ENCODE results near the gene IPO7. TPM values are rescaled to one million over a fixed set of nuclear protein-coding genes. Genes with fewer than 3 reads are reported as not detected.

The IPO7 gene
- total and polyA plus RNA-seq, 2 of the 13 experiments (the other 11 are each of a cell fraction or from before 2014, with no cell fraction given) = 59.4 to 98.4 TPM

DNA sequence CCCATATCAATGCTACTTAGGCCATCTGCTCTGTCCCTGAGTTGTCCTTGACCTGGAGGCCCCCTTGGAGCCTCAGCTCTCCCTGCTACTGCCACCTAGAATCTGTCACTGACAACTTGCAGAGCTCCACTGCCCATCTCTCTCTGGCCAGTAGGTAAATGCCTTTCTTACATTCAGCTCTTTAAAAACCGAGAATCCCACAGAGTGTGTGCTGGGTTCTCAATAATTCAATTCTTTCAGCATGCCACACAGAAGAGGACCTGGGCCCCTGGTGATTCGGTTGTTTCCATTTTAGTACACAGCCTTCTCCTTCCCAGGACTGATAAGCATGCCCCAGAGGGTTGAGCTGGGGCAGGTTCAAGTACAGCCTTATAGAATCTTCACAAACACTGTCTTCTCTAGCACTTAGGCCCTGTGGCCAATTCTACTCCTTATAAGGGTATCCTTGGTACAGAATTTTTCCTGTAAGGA, 22.0 kb upstream of the IPO7 start:
- ChIA-PET CTCF (ENCODE audit: low intra/inter-chr PET ratio, low total read pairs) (no interaction called here), POLR2A (interaction anchor here (0.5 to 4.0 kb wide), 7 partner anchors 9 to 98 kb away, joined by 3 to 59 read pairs (median 6); partner anchors contain the start of genes IPO7, TMEM41B and ZNF143)
- peak overlapping the region in 1 of 3 experiments; percentile 41; a peak in 1 of 6 replicates for H3K4me3 ChIP-seq (replicated peaks in 1 of 3; ENCODE audit: insufficient read depth in 1 of 3, low read depth in 2 of 3, low read length in 3 of 3)
- peaks cover 34% of the 10 kb centered on the region for H3K4me1 ChIP-seq (ENCODE audit: insufficient read depth, low read length)
- H3K9me3 ChIP-seq (ENCODE audit: low read length) = no peaks in the 10 kb centered on the region
- H3K79me2 ChIP-seq (ENCODE audit: insufficient read depth, low read length) = no peaks in the 10 kb centered on the region
- H2AFZ ChIP-seq (ENCODE audit: low read length) = peak overlapping the region; percentile 15
- FAIRE-seq = peak; percentile 81
- H3K27me3 ChIP-seq (ENCODE audit: control insufficient read depth in 1 of 2, insufficient read depth in 2 of 2, low read length in 2 of 2) = no peaks in the 10 kb centered on the region
- intact Hi-C loops (cut with micrococcal nuclease; ENCODE audit: unreplicated experiment) = loop anchor here (5.0 kb wide), 1 partner anchor 45 kb away; no protein-coding TSS in a partner anchor
- H3K9ac ChIP-seq (ENCODE audit: insufficient read depth, low read depth, low read length) = 0 out of 2 replicates have a peak overlapping the region, but pooled peaks have one; percentile 16
- WGBS (ENCODE audit: low lambda C conversion rate) = 22% methylated on average over 2 of the region's 2 CpGs
- H3K27ac ChIP-seq (ENCODE audit: extremely low read length, insufficient read depth, low read length) = peak overlapping the region; percentile 99
- H4K20me1 ChIP-seq (ENCODE audit: insufficient read depth, low read length) = no peaks in the 10 kb centered on the region
- no TSS peak for BruUV-seq (replicated peaks)
- no peaks in the 10 kb centered on the region for H3K36me3 ChIP-seq (replicated peaks in 1 of 2; ENCODE audit: control insufficient read depth in 1 of 2, insufficient read depth in 2 of 2, low read length in 2 of 2)
- ATAC-seq = peak; percentile 52
- peak; percentile 56 for DNase-seq (ENCODE audit: low spot score)
- H3K4me2 ChIP-seq (ENCODE audit: low read depth, low read length) = peak overlapping the region; percentile 53
- in situ Hi-C loops (cut with HindIII; ENCODE audit: extremely low pct_ligation_motif_present, low pct_unique_long_range_greater_than_20kb) = no loop called here
- TF ChIP-seq SMYD3 (CRISPR knock-in tag; IDR thresholded peaks at IDR 0.05) (no peak), ZNF382 (CRISPR knock-in tag; IDR thresholded peaks at IDR 0.05; ENCODE audit: borderline replicate concordance) (no peak), SP140L (CRISPR knock-in tag; IDR thresholded peaks at IDR 0.05; ENCODE audit: borderline replicate concordance) (no peak), GTF3A (CRISPR knock-in tag; conservative IDR thresholded peaks at IDR 0.05) (no peak), ZNF326 (CRISPR knock-in tag; IDR thresholded peaks at IDR 0.05; ENCODE audit: borderline replicate concordance) (no peak), ZNF510 (CRISPR knock-in tag; IDR thresholded peaks at IDR 0.05; ENCODE audit: low read depth) (no peak), TCF7 (IDR thresholded peaks at IDR 0.05; ENCODE audit: low read depth) (no peak; the same call in 1 of the 2 replicates), IRF2 (CRISPR knock-in tag; IDR thresholded peaks at IDR 0.05) (no peak), ZFP37 (CRISPR knock-in tag; IDR thresholded peaks at IDR 0.05; ENCODE audit: borderline replicate concordance) (no peak), ZNF841 (CRISPR knock-in tag; IDR thresholded peaks at IDR 0.05; ENCODE audit: borderline replicate concordance) (no peak), ZSCAN25 (CRISPR knock-in tag; IDR thresholded peaks at IDR 0.05) (no peak), NFKBIZ (CRISPR knock-in tag; IDR thresholded peaks at IDR 0.05) (no peak), ZNF143 (CRISPR knock-in tag; IDR thresholded peaks at IDR 0.05) (no peak), RXRA (CRISPR knock-in tag; IDR thresholded peaks at IDR 0.05) (peak; percentile 68; the same call in 1 of the 2 replicates), SMC3 (IDR thresholded peaks at IDR 0.05; ENCODE audit: low read length) (peak; percentile 12; the same call in 1 of the 2 replicates), CENPT (CRISPR knock-in tag; IDR thresholded peaks at IDR 0.05; ENCODE audit: low read depth) (no peak), GATAD1 (CRISPR knock-in tag; IDR thresholded peaks at IDR 0.05) (no peak), ZNF234 (CRISPR knock-in tag; conservative IDR thresholded peaks at IDR 0.05) (no peak), GZF1 (CRISPR knock-in tag; IDR thresholded peaks at IDR 0.05) (no peak)
- TF ChIP-seq, protein P1, sequence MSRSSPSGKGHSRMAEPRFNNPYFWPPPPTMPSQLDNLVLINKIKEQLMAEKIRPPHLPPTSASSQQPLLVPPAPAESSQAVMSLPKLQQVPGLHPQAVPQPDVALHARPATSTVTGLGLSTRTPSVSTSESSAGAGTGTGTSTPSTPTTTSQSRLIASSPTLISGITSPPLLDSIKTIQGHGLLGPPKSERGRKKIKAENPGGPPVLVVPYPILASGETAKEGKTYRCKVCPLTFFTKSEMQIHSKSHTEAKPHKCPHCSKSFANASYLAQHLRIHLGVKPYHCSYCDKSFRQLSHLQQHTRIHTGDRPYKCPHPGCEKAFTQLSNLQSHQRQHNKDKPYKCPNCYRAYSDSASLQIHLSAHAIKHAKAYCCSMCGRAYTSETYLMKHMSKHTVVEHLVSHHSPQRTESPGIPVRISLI (CRISPR knock-in tag; IDR thresholded peaks at IDR 0.05; ENCODE audit: borderline replicate concordance) = peak; percentile 15; the same call in 1 of the 2 replicates
- TF ChIP-seq, protein P2, sequence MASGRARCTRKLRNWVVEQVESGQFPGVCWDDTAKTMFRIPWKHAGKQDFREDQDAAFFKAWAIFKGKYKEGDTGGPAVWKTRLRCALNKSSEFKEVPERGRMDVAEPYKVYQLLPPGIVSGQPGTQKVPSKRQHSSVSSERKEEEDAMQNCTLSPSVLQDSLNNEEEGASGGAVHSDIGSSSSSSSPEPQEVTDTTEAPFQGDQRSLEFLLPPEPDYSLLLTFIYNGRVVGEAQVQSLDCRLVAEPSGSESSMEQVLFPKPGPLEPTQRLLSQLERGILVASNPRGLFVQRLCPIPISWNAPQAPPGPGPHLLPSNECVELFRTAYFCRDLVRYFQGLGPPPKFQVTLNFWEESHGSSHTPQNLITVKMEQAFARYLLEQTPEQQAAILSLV (CRISPR knock-in tag; IDR thresholded peaks at IDR 0.05; ENCODE audit: borderline replicate concordance) = no peak
- TF ChIP-seq, protein P3, sequence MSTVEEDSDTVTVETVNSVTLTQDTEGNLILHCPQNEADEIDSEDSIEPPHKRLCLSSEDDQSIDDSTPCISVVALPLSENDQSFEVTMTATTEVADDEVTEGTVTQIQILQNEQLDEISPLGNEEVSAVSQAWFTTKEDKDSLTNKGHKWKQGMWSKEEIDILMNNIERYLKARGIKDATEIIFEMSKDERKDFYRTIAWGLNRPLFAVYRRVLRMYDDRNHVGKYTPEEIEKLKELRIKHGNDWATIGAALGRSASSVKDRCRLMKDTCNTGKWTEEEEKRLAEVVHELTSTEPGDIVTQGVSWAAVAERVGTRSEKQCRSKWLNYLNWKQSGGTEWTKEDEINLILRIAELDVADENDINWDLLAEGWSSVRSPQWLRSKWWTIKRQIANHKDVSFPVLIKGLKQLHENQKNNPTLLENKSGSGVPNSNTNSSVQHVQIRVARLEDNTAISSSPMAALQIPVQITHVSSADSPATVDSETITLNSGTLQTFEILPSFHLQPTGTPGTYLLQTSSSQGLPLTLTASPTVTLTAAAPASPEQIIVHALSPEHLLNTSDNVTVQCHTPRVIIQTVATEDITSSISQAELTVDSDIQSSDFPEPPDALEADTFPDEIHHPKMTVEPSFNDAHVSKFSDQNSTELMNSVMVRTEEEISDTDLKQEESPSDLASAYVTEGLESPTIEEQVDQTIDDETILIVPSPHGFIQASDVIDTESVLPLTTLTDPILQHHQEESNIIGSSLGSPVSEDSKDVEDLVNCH (CRISPR knock-in tag; IDR thresholded peaks at IDR 0.05) = no peak

Data from HepG2 (cell line).